ENCODE data around the gene SESN2. TPM values are rescaled to one million over a fixed set of nuclear protein-coding genes. Genes with fewer than 3 reads are reported as not detected.

The SESN2 gene
- total RNA-seq, 2 experiments from 2014 or later: 8.8 to 9.6 TPM

DNA sequence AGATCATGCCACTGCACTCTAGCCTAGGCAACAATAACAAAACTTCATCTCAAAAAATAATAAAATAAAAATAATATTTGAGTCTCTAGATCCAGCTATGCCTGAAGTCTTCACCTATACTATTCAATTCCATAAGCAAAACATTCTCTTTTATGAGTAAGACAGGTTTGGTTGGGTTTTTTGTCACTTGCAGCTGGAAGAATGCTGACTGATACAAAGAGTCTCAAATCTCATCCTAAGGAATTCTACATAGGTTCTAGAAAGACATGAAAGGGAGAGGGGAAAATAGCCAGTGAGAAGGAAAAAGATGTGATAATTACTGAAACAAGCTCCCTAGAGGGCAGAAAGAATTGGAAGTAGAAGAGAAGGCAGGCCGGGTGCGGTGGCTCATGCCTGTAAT is 39.1 kb downstream of the SESN2 start:
- no peaks in the 10 kb centered on the region for H3K27me3 Mint-ChIP-seq
- ATAC-seq (ENCODE audit: poor library complexity): no peak

DNA sequence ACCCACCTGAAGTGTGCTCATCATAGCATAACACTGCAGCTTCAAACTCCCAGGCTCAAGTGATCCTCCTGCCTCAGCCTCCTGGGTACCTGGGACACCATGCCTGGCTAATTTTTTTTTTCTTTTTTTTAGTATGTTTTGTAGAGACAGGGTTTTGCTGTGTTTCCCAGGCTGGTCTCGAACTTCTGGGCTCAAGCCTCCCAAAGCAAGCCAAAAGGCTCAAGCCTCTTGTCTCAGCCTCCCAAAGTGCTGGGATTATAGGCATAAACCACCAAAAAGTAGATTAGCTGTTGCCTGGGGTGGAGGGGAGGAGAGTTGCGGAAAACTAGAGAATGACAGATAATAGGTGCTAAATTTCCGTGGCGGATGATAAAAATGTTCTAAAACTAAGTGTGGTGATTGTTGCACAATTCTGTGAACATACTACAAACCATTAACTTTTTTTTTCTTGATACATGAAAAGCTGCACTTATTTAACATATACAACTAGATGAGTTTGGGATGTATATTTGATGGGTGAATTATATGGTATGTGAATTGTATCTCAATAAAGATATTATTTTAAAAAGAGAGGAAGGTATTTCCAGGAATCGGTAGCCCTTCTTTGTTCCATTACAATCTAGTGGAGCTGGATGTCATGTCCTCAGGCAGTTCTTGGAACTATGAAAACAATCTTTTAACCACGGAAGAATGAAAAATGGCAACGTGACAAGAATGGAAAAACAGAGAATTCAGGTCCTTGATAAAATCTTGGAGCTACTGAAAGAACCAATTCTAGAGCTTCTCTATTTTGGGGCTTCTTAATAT is 42.3 kb downstream of the SESN2 start:
- H3K4me1 Mint-ChIP-seq (ENCODE audit: low read depth): no peaks in the 10 kb centered on the region
- POLR2A ChIA-PET: no interaction called here
- no peak overlapping the region for H3K27ac ChIP-seq (ENCODE audit: low read depth in 1 of 2, low read length in 2 of 2)
- no peak overlapping the region for H3K27ac Mint-ChIP-seq
- no peaks in the 10 kb centered on the region for H3K9me3 ChIP-seq (ENCODE audit: control insufficient read depth in 1 of 2, insufficient read depth in 1 of 2, low read length in 2 of 2)
- no peak overlapping the region for H3K4me3 Mint-ChIP-seq
- intact Hi-C loops (cut with DNase I, micrococcal nuclease): no loop called here
- peaks cover 0 to under 1% of the 10 kb centered on the region in 2 experiments for H3K27me3 ChIP-seq (ENCODE audit: control insufficient read depth in 1 of 2, insufficient read depth in 2 of 2, low read length in 2 of 2)
- CTCF ChIA-PET: interaction anchor here (2.5 kb wide), 1 partner anchor 53 kb away, joined by 7 read pairs; no protein-coding TSS in a partner anchor
- H3K27me3 Mint-ChIP-seq: no peaks in the 10 kb centered on the region
- no peak for DNase-seq
- H3K36me3 ChIP-seq (ENCODE audit: insufficient read depth, low read length): no peaks in the 10 kb centered on the region
- no peaks in the 10 kb centered on the region for H3K9me3 Mint-ChIP-seq
- no peak for ATAC-seq (ENCODE audit: poor library complexity)
- no peaks in the 10 kb centered on the region for H3K36me3 Mint-ChIP-seq (ENCODE audit: low read depth)
- no peak overlapping the region for H3K4me3 ChIP-seq (ENCODE audit: low read length)
- H3K4me1 ChIP-seq (ENCODE audit: insufficient read depth, low read length): no peaks in the 10 kb centered on the region
- TF ChIP-seq, protein P1, sequence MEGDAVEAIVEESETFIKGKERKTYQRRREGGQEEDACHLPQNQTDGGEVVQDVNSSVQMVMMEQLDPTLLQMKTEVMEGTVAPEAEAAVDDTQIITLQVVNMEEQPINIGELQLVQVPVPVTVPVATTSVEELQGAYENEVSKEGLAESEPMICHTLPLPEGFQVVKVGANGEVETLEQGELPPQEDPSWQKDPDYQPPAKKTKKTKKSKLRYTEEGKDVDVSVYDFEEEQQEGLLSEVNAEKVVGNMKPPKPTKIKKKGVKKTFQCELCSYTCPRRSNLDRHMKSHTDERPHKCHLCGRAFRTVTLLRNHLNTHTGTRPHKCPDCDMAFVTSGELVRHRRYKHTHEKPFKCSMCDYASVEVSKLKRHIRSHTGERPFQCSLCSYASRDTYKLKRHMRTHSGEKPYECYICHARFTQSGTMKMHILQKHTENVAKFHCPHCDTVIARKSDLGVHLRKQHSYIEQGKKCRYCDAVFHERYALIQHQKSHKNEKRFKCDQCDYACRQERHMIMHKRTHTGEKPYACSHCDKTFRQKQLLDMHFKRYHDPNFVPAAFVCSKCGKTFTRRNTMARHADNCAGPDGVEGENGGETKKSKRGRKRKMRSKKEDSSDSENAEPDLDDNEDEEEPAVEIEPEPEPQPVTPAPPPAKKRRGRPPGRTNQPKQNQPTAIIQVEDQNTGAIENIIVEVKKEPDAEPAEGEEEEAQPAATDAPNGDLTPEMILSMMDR (IDR thresholded peaks at IDR 0.05): no peak

More for the DNA sequence above, 39.1 kb downstream of the SESN2 start:
- Mint-ChIP-seq H3K9me3 (no peaks in the 10 kb centered on the region), H3K4me3 (no peak overlapping the region), H3K27ac (no peak overlapping the region), H3K36me3 (ENCODE audit: low read depth) (no peaks in the 10 kb centered on the region), H3K4me1 (ENCODE audit: low read depth) (no peaks in the 10 kb centered on the region)
- H3K27me3 ChIP-seq (ENCODE audit: control insufficient read depth in 1 of 2, insufficient read depth in 2 of 2, low read length in 2 of 2): no peaks in the 10 kb centered on the region
- POLR2A ChIA-PET: no interaction called here
- no peak for DNase-seq
- H3K27ac ChIP-seq (ENCODE audit: low read depth in 1 of 2, low read length in 2 of 2): no peak overlapping the region
- H3K4me3 ChIP-seq (ENCODE audit: low read length): no peak overlapping the region
- no peaks in the 10 kb centered on the region for H3K4me1 ChIP-seq (ENCODE audit: insufficient read depth, low read length)
- H3K9me3 ChIP-seq (ENCODE audit: control insufficient read depth in 1 of 2, insufficient read depth in 1 of 2, low read length in 2 of 2): no peaks in the 10 kb centered on the region
- CTCF ChIA-PET: interaction anchor here (0.6 kb wide), 1 partner anchor 42 kb away, joined by 3 read pairs; no protein-coding TSS in a partner anchor
- H3K36me3 ChIP-seq (ENCODE audit: insufficient read depth, low read length): no peaks in the 10 kb centered on the region
- intact Hi-C loops (cut with DNase I, micrococcal nuclease): loop anchor here in 1 of 2 experiments (10.0 kb wide), 1 partner anchor 184 kb away; no protein-coding TSS in a partner anchor
- TF ChIP-seq, protein P1 (IDR thresholded peaks at IDR 0.05): no peak

DNA sequence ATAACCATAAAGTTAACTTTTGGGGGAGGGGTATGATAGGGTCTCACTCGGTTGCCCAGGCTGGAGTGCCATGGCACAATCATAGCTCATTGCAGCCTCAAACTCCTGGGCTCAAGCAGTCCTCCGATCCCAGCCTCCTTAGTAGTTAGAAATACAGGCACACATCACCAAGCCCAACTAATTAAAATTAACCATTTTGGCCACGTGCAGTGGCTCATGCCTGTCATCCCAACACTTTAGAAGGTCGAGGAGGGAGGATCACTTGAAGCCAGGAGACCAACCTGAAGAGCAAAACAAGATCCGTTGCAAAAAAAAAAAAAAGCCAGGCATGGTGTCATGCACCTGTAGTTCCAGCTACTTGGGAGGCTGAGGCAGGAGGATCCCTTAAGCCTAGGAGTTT is 42.9 kb downstream of the SESN2 start:
- Mint-ChIP-seq H3K27me3 (no peaks in the 10 kb centered on the region), H3K36me3 (ENCODE audit: low read depth) (no peaks in the 10 kb centered on the region), H3K9me3 (no peaks in the 10 kb centered on the region), H3K4me3 (no peak overlapping the region), H3K4me1 (ENCODE audit: low read depth) (no peaks in the 10 kb centered on the region), H3K27ac (no peak overlapping the region)
- no peaks in the 10 kb centered on the region for H3K36me3 ChIP-seq (ENCODE audit: insufficient read depth, low read length)
- DNase-seq (no peak), ATAC-seq (ENCODE audit: poor library complexity) (no peak)
- no peak overlapping the region for H3K27ac ChIP-seq (ENCODE audit: low read depth in 1 of 2, low read length in 2 of 2)
- ChIA-PET CTCF (interaction anchor here (2.5 kb wide), 1 partner anchor 54 kb away, joined by 7 read pairs; no protein-coding TSS in a partner anchor), POLR2A (interaction anchor here (0.7 kb wide), 1 partner anchor 9 kb away, joined by 3 read pairs; no protein-coding TSS in a partner anchor)
- no peaks in the 10 kb centered on the region for H3K4me1 ChIP-seq (ENCODE audit: insufficient read depth, low read length)
- intact Hi-C loops (cut with DNase I, micrococcal nuclease): no loop called here
- peaks cover 0 to 2% of the 10 kb centered on the region in 2 experiments for H3K27me3 ChIP-seq (ENCODE audit: control insufficient read depth in 1 of 2, insufficient read depth in 2 of 2, low read length in 2 of 2)
- no peaks in the 10 kb centered on the region for H3K9me3 ChIP-seq (ENCODE audit: control insufficient read depth in 1 of 2, insufficient read depth in 1 of 2, low read length in 2 of 2)
- TF ChIP-seq, protein P1 (IDR thresholded peaks at IDR 0.05): no peak
- H3K4me3 ChIP-seq (ENCODE audit: low read length): no peak overlapping the region

Measured in CD4-positive, alpha-beta T cell (primary cell).